Adrenal gland (tissue), 12 donors: ENCODE data around the gene ADGRA1. TPM values are rescaled to one million over a fixed set of nuclear protein-coding genes. Genes with fewer than 3 reads are reported as not detected.
A peak's percentile ranks its signal among the peaks of the same experiment; 100 is the strongest.

Source experiments
- DNase-seq, 7 donors: peaks; one replicate each; pipeline ENCODE4 v3.0.0-alpha.2; 2019 to 2020
- H3K27ac ChIP-seq, 5 donors: fragments of 200-600 bp; sonication (generic) in 4 of 5; 1 replicate in 3 of 5; 2 replicates in 2 of 5; pipeline versions ENCODE4 v1.5.1 to v1.8.0; 2016 to 2020; ENCODE audit warnings: mild to moderate bottlenecking in 1 of 5
- H3K27me3 ChIP-seq: fragments of 200-600 bp; 2 replicates; pipeline ENCODE4 v1.8.0; 2021
- H3K36me3 ChIP-seq, 2 donors: fragments of 200-600 bp; replicated peaks in 1 of 2; 1 replicate in 1 of 2; 2 replicates in 1 of 2; pipeline versions ENCODE4 v1.5.1 to v1.8.0; 2018 to 2022
- H3K4me1 ChIP-seq, 2 donors: fragments of 200-600 bp; replicated peaks in 1 of 2; 1 replicate in 1 of 2; 2 replicates in 1 of 2; pipeline versions ENCODE4 v1.5.1 to v1.8.0; 2018 to 2021
- H3K4me3 ChIP-seq, 4 donors: fragments of 200-600 bp; sonication (generic) in 3 of 4; one replicate each; pipeline ENCODE4 v1.5.1; 2016 to 2018
- H3K9me3 ChIP-seq, 3 donors: fragments of 200-600 bp; sonication (generic) in 1 of 3; replicated peaks in 1 of 3; 1 replicate in 2 of 3; 2 replicates in 1 of 3; pipeline versions ENCODE4 v1.5.1 to v1.8.0; 2016 to 2021
- CTCF ChIP-seq, 6 experiments: fragments of 450-650 bp in 4 of 6; fragments of 200-600 bp in 2 of 6; sonication (generic) in 1 of 6; IDR thresholded peaks; 1 replicate in 5 of 6; 2 replicates in 1 of 6; pipeline versions ENCODE4 v1.5.1 to v1.8.0; 2016 to 2021; ENCODE audit warnings: antibody characterized with exemption in 6 of 6, mild to moderate bottlenecking in 2 of 6, moderate library complexity in 1 of 6
- POLR2A ChIP-seq, 2 donors: fragments of 450-650 bp; IDR thresholded peaks; one replicate each; pipeline ENCODE4 v1.6.1; 2017; ENCODE audit warnings: antibody characterized with exemption in 2 of 2, mild to moderate bottlenecking in 2 of 2, moderate library complexity in 1 of 2
- WGBS, 4 donors: extraction: QIAGEN DNeasy Blood & Tissue Kit in 2 of 4; methylation state at CpG; one replicate each; pipeline versions ENCODE4 v1.1.5 to v1.1.7; 2013 to 2017; 5-methylcytosine and 5-hydroxymethylcytosine counted together
- intact Hi-C, 2 donors: fragments of 100-400 bp; cut with DNase I; formaldehyde crosslinking; loops; one replicate each; pipeline versions ENCODE4 v1.14.1 to v1.15.0; 2022 to 2023
- polyA plus RNA-seq, 3 donors: library from polyadenylated mRNA; stranded (reverse); fragments of 200-250 nt in 2 of 3; fragments of 350-450 nt in 1 of 3; fragmentation: Illumina TruSeq in 1 of 3; extraction: RNeasy Lipid Tissue Mini Kit (QIAGEN cat#74804) in 1 of 3; gene quantifications; one replicate each; pipeline ENCODE4 v1.2.3, GENCODE V29; 2013 to 2014
- total RNA-seq, 9 donors: library from RNA; depleted of rRNA in 4 of 9; stranded (reverse); fragments of >200 nt in 4 of 9; fragments of 120-200 nt in 1 of 9; fragmentation: NEBNext Ultra II Directional in 1 of 9; extraction: Animal tissue kit (Norgen Biotek cat#: 25700) in 1 of 9; gene quantifications; one replicate each; pipeline versions ENCODE4 v1.1.0 to v1.2.4, GENCODE V29; 2013 to 2023
- donor health status: healthy with polysubstance abuse.
- donor health status: Bipolar disorder and iron deficiency.
- donor health status: DM: yes; HTN: yes; CAD: no.
- donor health status: DM: no; HTN: no; CAD: no.
- donor health status: DM: no; HTN: no; CAD: no.
- donor health status: DM: yes; HTN: yes; CAD: no.

The ADGRA1 gene
- total and polyA plus RNA-seq, 12 donors: 0.06 to 8.2 (median 2.7) TPM; not detected in 2

GRCh38 chr10:133166828-133167692 lies 79.3 kb downstream of the ADGRA1 start:
- peak in 1 of 7 donors; percentile 17 for DNase-seq
- WGBS, 4 donors: 77 to 90% (median 86%) methylated on average over 34 to 66 of the region's 66 CpGs
- TF ChIP-seq CTCF (IDR thresholded peaks at IDR 0.05) (no peak), POLR2A (IDR thresholded peaks at IDR 0.05) (no peak)
- Histone ChIP-seq H3K27me3 (no peaks in the 10 kb centered on the region), H3K4me1 (peaks cover 22 to 27% of the 10 kb centered on the region in 2 donors), H3K27ac (no peak overlapping the region), H3K9me3 (no peaks in the 10 kb centered on the region), H3K4me3 (no peak overlapping the region), H3K36me3 (no peaks in the 10 kb centered on the region)
- intact Hi-C loops: no loop called here

DNA sequence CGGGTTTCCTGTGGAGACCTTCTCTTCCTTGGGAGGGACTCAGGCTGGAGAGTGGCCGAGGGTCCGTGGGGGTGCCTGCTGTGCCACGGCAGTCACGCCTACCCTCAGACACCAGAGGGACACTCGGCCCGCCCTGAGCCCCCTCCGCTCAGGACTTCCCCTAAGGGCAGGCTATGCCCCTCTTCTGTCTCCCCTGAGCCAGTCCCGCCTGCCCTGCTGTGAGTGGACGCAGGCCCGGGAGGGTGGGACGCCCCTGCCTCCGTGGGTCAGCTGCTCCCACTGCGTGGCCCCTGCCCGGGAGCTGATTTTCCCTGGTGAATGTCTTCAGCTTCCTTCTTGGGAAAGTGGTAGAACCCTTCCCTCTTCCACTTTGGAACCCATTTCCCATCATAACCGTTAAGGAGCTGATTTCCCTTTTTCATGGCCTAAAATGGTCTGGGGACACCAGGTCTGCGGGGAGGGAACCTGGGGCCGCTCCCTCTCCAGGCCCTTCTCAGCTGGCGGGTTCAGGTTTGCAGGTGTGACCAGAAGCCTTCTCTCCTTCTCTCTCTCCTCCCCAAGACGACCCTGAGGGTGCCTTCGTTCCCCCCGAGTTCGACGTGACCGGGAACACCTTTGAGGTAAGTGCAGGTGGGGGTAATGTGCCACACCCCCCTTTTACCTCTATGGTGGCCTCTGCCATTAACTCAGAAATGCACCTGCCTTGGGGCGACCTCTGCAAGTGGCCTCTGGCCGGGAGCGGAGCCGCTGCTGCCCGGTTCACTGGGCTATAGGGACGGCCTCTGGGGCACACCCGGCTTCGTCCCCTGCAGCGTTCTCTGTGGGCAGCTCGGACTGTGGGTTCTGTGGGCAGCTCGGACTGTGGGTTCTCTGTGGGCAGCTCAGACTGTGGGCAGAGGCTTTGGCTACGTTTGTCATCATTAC lies 80.2 kb downstream of the ADGRA1 start:
- Histone ChIP-seq H3K36me3 (no peaks in the 10 kb centered on the region), H3K27me3 (no peaks in the 10 kb centered on the region), H3K4me1 (peaks cover 15 to 18% of the 10 kb centered on the region in 2 donors), H3K4me3 (no peak overlapping the region), H3K27ac (no peak overlapping the region), H3K9me3 (no peaks in the 10 kb centered on the region)
- 86 to 90% (median 88%) methylated on average over 20 to 37 of the region's 37 CpGs for WGBS, 4 donors
- peak in 1 of 7 donors; percentile 8 for DNase-seq
- intact Hi-C loops: no loop called here
- no peak for TF ChIP-seq POLR2A (IDR thresholded peaks at IDR 0.05)
- no peak for TF ChIP-seq CTCF (IDR thresholded peaks at IDR 0.05)

GRCh38 chr10:133168617-133169031 lies 80.9 kb downstream of the ADGRA1 start:
- peak in 1 of 7 donors; percentile 12 for DNase-seq
- no peaks in the 10 kb centered on the region for H3K9me3 ChIP-seq
- peaks cover 12 to 13% of the 10 kb centered on the region in 2 donors for H3K4me1 ChIP-seq
- intact Hi-C loops: no loop called here
- 82 to 94% (median 85%) methylated on average over 6 to 14 of the region's 14 CpGs for WGBS, 4 donors
- H3K27ac ChIP-seq: no peak overlapping the region
- TF ChIP-seq POLR2A (IDR thresholded peaks at IDR 0.05) (no peak), CTCF (IDR thresholded peaks at IDR 0.05) (no peak)
- H3K27me3 ChIP-seq: no peaks in the 10 kb centered on the region
- no peak overlapping the region for H3K4me3 ChIP-seq
- no peaks in the 10 kb centered on the region for H3K36me3 ChIP-seq
